Astrocyte (in vitro differentiated cells and primary cell): ENCODE data around the gene ATG3.

Source experiments
- CTCF ChIP-seq: IDR thresholded peaks from 2 replicates; pipeline ENCODE4 v1.5.1; 2011; ENCODE audit warnings: low read depth, mild to moderate bottlenecking, inconsistent platforms, low read length, moderate library complexity; ENCODE audit not compliant: insufficient read depth
- EZH2 ChIP-seq: IDR thresholded peaks from 2 replicates; pipeline ENCODE4 v1.6.1; 2012; ENCODE audit warnings: mild to moderate bottlenecking, low read length, inconsistent platforms; ENCODE audit not compliant: insufficient read depth

DNA sequence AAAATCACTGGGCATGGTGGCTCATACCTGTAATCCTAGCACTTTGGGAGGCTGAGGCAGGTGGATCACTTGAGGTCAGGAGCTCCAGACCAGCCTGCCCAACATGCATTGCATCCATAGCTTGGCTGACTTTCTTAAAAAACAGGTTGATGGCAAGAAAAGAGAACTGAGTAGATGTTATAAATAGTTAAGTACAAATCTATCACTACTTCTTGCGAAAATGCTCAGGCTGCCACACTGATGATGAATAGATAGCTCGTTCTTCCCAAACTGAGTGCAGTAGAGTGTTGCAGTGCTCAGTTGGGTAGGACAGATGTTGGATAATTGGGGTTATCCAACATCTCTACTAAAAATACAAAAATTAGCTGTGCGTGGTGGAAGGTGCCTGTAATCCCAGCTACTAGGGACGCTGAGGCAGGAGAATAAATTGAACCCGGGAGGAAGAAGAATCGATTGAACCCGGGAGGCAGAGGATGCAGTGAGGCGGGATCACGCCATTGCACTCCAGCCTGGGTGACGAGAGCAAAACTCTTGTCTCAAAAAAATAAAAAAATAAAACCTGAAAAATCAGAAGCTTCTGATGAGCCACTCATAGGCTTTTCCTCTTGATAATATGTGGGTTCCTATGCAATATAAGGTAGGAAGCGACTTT is 63.7 kb downstream of the ATG3 start:
- TF ChIP-seq CTCF (no peak), EZH2 (no peak)
